HG03103 (cell line): ENCODE measurements around the gene S100B.
"Not testable (repeated sequence)": the region's sequence is repeated elsewhere in the genome, so short reads cannot be mapped to it uniquely, and the experiment has no call there.

ENCODE experiments used
- ATAC-seq: cut with Tn5 transposase; IDR thresholded peaks from one replicate; pipeline ENCODE4 v1.9.1; 2021; ENCODE audit warnings: low read depth; ENCODE audit not compliant: unreplicated experiment

The S100B gene

DNA sequence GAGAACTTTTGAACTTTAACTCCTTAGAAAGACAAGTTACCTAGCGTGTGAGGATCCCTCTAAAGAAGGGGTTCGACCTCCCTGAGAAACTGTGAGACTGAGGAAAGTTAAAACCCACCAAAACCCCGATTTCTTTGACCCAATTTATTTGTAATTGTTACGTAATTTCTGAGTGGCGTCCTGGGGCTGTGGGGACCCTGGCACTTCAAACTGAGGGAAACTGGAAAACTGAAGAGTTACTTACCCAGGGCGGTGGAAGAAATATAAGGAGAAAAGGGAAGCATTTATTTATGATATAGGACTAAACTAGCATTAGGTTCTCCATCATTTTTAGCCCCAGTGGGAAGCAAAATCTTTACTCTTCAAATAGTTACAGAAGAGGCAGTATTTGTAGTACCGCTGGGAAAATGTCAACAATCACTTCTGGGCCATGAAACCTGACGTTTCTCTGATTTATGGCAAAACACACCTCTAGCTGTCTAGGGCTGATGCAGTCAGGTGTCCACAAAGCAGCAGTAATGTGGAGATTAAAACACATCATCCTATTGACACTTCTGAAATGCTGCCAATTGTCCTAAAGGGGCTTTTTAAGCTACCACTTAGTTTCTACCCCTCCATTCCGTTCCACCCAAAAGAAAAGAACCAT is 430 bp downstream of the S100B start:
- no peak for ATAC-seq

DNA sequence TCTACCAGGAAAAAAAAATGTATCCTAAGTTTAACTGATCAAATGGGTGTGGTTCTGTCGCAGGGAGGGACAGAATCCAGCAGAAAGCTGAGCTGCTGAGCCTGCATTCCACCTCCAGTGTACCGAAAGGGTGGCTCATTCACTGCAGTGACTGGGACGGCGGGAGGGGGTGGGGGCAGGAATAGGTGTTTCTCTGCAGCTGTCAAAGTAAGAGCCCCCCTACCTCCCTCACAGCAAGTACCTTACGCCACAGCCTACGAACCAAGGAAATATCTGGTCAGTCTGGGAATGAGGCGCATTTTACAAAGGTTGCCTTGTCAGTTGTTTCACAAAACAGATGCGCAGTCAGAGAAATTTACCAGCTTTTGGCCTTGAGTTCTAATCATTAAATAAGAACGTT is 1.7 kb downstream of the S100B start:
- no peak for ATAC-seq

DNA sequence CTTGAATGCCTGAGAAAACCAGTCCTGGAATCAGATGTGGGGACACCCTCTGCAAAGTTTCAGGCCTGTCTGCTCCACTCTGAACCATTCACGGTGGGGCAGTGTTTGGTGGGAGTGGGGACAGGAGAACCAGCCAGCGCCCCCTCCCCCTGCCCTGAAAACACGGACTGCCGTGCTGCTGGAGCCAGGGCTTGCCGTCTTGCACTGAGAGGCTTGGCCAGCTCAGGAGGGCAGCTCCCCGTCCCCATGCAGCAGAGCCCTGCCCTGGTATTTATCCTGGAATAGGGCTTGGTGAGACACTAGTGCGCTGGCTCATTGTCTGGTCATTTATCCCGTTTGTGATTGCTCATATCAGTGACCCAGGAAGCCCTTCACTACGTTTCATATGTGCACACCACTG is 3.9 kb downstream of the S100B start:
- no peak for ATAC-seq

DNA sequence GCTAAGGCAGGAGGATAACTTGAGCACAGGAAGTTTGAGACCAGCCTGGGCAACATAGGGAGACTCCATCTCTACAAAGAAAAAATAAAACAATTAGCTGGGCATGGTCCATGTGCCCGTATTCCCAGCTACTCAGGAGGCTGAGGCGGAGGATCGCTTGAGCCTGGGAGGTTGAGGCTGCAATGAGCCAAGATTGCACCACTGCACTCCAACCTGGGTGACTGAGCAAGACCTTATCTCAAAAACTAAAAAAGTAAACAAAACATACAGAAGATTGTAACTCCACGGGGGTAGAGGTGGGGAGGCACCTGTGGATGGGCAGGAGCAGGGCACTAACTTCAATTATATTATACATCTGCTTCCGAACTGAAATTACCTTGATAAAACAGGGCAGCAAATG is 4.6 kb downstream of the S100B start:
- no peak for ATAC-seq

DNA sequence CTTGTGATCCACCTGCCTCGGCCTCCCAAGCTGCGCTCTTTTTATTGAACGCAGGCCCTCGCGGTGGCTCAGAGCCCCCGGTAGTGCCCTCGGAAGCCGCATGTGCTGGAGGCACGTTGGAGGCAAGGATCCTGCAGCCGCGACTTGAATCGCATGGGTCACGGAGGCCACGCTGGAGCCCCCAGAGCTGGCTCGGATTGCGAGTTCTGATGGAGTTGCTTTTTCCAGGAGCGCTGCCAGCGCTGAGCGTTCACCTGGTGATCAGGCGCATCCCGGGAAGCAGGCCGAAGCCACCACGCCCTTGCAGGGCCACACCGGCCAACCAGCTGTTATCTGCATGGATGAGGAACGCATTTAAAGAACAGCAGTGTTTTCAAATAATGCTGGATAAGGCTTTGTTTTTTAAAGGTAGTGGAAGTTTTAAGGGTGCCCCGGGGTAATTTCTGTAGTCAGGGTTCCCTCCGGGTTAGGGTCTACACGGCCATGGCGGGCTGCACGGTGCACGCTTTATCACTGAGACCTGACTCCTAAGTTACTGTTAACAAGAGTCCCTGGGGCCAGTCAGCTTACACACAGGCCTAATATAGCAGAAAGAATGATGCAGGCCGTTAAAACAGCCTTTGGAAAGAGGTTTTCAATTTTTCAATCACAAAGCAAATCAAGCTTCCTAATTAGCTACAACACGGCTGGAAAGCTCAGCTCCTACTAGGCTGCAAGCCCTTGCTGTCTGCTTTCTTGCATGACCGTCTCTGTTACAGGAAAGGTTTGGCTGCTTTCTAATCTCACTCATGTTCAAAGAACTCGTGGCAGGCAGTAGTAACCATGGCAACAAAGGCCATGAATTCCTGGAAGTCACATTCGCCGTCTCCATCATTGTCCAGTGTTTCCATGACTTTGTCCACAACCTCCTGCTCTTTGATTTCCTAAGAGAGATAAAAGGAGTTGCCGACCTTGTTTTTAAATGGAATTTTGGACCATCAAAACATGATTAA is 6.0 kb downstream of the S100B start:
- no peak for ATAC-seq

DNA sequence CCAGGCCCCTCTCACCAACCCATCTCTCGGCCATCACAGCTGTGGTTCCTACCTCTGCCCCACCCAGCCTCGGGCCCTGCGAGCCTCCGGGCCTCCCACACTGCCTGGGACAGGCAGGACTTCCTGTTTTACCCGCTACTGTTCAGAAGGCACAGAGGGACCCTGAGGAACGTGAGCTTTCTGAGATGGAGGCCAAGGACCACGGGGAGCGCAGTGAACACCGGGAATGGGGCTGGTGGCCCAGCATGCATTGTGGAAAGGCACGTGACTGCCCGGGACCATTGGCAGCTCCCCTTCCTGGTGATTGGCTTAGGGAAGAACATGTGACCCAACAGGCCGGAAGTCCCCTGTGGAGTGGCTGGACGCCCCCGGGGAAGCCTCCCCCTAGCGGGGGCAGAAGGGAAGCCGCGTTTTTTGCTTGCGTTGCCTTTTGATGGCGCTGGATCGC is 7.0 kb downstream of the S100B start:
- no peak for ATAC-seq

DNA sequence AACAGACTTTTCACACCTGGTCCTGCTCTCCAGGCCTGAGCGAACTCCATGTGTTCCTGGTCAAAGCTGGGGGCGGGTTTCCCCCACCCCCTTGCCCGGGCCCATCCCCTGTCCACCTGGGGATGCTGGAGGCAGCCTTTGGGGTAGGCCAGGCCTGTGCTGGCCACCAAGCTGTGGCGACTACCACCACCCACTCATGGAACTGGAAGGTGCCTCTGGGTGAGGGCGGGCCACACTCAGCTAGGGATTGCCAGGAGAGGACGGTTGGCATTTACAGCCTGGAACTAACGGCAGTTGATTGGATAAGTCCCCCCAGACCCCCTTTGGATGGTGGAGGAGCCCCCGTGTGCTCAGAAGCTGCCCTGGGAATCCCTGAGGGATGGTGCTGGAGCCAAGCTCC is 7.9 kb downstream of the S100B start:
- ATAC-seq = no peak

DNA sequence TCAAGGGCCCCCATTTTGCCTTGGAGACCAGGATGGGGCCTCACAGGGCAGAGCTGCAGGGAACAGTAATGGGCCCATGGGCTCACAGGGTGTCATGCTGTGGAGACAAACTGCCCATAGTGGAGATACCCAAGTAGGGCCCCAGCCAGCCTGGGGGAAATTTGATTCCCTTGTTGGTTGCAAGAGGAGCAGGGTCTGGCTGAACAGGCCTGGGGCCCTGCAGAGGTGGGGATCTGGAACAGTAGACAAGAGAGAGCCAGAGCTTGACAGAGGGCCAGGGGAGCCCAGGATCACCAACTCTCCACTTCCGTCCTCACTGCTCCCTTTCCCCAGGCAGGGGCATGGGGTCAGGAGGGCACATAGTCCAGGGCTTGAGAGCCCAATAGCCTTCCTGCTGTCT is 8.7 kb downstream of the S100B start:
- ATAC-seq = no peak

DNA sequence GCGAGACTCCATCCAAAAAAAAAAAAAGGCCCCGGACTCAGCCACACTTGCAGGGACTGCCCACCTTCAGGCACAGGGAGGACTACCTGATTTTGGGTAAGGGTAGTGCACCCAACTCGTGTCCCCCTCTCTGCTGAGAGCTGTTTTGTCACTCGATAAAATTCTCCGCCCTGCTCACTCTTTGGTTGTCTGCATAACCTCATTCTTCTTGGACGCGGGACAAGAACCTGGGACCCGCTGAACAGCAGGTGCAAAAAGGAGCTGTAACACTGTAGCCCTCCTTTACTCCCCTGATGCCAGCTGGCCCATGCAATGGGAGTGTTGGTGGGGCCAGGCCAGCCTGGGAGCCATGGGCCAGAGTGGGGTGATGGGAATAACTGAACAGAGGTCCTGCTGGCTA is 10.6 kb downstream of the S100B start:
- ATAC-seq = no peak

DNA sequence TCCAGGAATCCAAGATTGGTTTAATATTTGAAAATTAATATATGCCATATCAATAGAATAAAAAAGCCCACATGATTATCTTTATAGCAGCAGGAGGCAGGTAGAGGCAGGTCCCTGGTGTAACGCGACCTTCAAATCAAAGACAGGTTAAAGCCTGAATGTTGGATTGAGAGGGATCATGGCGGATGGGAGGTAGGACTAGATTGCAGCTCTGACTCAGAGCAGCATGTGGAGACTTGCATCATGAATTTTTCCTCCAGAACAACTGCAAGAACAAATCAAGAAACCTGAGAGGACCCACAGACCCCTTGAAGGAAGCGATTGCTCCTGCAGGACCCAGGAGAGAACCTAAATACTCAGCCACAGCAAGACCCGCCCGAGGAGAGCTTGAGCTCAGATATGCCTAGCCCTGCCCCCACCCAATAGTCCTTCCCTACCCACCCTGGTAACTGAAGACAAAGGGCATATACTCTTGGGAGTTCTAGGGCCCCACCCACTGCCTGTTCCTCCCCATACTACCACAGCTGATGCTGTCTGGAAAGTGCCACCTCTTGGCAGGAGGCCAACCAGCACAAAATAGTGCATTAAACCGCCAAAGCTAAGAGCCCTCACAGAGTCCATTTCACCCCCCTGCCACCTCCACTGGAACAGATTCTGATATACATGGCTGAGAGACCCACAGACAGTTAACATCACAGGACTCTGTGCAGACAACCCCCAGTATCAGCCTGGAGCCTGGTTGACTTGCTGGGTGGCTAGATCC is 19.5 kb downstream of the S100B start:
- no peak for ATAC-seq

DNA sequence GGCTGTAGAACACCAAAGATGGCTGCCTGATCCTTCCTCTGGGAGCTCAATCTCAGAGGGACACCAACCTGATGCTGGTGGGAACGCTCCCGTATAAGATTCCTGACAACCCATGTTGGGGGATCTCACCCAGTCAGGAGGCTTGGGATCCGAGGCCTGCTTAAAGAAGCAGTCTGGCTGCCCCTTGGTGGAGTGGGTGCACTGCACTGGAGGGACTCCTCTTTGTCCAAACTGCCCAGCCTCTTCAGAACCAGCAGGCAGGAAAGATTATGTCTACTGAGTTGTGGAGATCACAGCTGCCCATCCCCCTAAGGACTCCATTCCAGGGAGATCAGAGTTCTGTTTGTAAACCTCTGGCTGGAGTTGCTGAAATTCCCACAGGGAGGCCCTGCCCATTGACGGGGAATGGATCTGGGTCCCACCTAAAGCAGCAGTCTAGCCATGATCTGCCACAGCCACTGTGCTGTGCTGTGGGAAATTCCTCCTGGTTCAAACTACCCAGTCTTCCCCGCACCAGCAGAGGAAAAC is 23.0 kb downstream of the S100B start:
- ATAC-seq = no peak

DNA sequence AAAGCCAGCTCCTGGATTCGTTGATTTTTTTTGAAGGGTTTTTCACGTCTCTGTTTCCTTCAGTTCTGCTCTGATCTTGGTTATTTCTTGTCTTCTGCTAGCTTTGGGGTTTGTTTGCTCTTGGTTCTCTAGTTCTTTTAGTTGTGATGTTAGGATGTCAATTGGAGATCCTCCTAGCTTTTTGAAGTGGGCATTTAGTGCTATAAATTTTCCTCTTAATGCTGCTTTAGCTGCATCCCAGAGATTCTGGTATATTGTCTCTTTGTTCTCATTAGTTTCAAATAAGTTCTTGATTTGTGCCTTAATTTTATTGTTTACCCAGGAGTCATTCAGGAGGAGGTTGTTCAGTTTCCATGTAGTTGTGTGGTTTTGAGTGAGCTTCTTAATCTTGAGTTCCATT is 25.5 kb downstream of the S100B start:
- ATAC-seq = not testable (repeated sequence)

DNA sequence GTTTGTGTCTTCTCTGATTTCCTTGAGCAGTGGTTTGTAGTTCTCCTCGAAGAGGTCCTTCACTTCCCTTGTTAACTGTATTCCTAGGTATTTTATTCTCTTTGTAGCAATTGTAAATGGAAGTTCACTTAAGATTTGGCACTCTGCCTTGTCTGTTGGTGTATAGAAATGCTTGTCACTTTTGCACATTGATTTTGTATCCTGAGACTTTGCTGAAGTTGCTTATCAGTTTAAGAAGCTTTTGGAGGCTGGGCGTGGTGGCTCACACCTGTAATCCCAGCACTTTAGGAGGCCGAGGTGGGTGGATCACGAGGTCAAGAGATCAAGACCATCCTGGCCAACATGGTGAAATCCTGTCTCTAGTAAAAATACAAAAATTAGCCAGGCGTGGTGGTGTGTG is 27.1 kb downstream of the S100B start:
- ATAC-seq = not testable (repeated sequence)

DNA sequence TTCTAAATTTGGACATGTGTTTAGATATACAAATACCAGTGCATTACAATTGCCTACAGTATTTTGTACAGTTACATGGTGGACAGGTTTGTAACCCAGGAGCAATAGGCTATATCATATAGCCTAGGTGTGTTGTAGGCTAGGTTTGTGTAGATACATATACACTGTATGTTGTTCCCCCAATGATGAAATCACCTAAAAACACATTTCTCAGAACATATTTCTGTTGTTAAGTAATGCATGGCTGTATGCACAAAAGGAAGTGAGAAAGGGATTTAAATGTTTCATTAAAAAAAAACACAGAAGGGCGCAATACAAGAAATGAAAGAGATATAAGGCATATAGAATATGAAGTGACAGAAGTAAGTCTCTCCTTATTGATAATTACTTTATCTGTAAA is 32.0 kb downstream of the S100B start:
- ATAC-seq = no peak

DNA sequence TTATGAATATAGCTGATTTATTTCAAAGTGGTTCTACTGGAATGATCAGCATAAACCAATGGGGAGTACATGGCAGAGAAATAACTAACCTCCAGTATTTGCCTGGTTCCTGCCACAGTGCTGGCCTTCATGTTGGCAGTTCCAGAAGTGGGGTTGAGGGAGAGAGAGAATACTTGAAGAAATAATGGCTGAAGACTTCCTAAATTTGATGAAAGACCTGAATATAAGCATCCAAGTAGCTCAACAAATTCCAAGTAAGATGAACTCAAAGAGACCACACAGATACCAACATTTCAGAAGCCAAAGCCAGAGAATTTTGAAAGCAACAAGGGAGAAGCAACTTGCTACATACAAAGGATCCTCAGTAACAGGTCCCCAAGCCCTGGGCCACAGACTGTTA is 34.3 kb downstream of the S100B start:
- ATAC-seq = no peak

DNA sequence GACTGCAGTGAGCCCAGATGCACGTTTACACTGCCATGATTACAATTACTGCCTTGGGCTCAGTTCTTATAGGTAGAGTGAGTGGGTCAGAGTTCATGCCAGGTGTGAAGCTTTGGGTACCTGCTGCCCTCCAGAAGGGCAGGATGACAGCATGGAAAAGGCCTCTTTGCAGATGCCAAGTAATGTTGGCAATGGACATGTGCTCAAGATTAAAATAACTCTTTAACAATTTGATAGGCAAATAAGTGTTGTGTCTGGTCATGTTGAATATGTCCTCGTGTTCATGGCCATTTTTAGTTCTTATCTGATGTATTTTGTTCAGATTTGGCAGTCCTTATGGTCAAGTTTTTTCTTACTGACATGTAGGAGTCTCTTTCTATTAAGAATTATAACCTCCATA is 34.8 kb downstream of the S100B start:
- no peak for ATAC-seq

DNA sequence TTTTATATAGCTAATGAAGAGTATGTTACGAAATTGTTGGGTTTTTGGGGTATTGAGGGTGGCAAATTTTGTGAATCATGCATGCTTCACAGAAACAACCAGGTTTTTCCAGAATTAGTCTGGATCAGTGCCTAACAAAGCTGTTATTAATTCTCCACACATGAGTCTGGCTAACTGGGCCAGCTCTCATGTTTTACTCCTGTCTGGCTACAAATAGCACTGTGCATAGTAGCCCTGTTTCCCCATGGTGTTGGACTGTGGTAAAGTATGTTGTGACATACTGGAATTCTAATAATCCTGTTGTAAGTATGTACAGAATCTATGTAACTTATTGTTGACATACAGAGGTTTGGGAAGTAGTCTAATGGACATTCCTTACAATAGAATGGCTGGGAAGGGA is 35.8 kb downstream of the S100B start:
- ATAC-seq = no peak

DNA sequence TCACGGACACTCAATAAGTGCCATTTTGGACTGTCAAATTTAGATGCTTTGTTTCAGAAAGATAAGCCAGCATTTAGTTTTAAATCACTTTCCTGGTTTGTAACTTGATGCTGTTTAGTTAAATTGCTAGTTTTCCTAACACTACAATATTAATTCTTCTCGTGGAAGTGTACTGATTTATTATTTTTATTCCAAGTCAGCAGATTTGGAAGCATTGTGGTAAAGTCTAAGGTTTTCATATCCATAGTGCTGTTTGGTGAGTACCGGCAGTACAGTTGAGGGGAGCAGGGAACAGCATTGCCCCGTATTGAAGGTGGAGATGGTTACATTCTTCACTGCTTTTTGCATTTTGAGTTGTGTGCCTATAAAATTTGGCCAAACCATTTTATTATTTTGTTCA is 36.3 kb downstream of the S100B start:
- no peak for ATAC-seq

DNA sequence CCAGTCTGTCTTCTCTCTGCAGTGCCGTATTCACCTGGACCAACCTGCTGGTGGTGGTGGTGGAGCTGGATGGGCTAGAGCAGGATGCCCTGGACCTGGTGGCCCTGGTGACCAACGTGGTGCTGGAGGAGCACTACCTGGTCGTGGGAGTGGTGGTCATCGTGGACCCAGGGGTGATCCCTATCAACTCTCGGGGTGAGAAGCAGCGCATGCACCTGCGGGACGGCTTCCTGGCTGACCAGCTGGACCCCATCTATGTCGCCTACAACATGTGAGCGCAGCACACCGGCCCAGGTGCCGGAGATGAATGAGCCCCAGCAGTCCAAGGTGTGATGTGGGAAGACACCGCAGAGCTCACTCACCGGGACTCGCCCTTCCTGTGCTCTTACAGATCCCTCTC is 37.5 kb downstream of the S100B start:
- no peak for ATAC-seq

DNA sequence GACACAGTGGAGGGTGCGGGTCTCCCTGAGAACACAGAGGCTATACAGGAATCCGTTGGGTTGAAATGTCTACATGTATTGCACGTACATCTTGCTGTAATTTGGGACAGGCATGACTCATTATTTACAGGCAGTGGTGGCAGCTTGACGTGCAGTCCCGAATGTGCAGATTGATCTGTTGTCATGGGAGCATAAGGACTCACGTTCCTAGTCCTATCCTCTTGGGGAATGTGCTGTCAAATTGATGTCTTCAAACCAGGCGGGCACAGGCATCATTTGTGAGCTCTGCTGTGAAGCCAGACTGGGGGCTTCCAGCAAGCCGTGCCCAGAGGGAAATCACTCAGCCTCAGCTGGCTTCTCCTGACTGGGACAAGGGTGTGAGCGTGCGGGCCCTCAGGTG is 40.5 kb downstream of the S100B start:
- no peak for ATAC-seq
